Aorta (tissue), 5 donors: Measurements from ENCODE around the gene SLC25A12. TPM values are rescaled to one million over a fixed set of nuclear protein-coding genes. Genes with fewer than 3 reads are reported as not detected.
A peak's percentile ranks its signal among the peaks of the same experiment; 100 is the strongest.

ENCODE experiments used
- ATAC-seq: fragments of 200-7000 bp; cut with Tn5 transposase; one replicate; pipeline ENCODE4 v1.9.1; 2022; ENCODE audit warnings: moderate library complexity; ENCODE audit not compliant: low FRiP score
- DNase-seq, 2 donors: peaks; one replicate each; pipeline ENCODE4 v3.0.0-alpha.2; 2020
- H3K27ac ChIP-seq, 2 donors: one replicate each; pipeline ENCODE4 v1.5.1; 2013; ENCODE audit warnings: low read length in 2 of 2, mild to moderate bottlenecking in 2 of 2, moderate library complexity in 2 of 2, control low read depth in 1 of 2, inconsistent platforms in 1 of 2, low read depth in 1 of 2
- H3K27me3 ChIP-seq, 2 donors: one replicate each; pipeline ENCODE4 v1.6.1; 2013; ENCODE audit warnings: control low read depth in 1 of 2, low read length in 1 of 2, mild to moderate bottlenecking in 1 of 2, moderate library complexity in 1 of 2; ENCODE audit not compliant: insufficient read depth in 2 of 2, control insufficient read depth in 1 of 2
- H3K36me3 ChIP-seq, 2 donors: one replicate each; pipeline ENCODE4 v1.6.1; 2013; ENCODE audit warnings: control low read depth in 1 of 2, low read length in 1 of 2, mild to moderate bottlenecking in 1 of 2; ENCODE audit not compliant: insufficient read depth in 2 of 2, control insufficient read depth in 1 of 2
- H3K4me1 ChIP-seq, 2 donors: one replicate each; pipeline ENCODE4 v1.6.1; 2013; ENCODE audit warnings: low read length in 2 of 2, control low read depth in 1 of 2, mild to moderate bottlenecking in 1 of 2, moderate library complexity in 1 of 2; ENCODE audit not compliant: insufficient read depth in 2 of 2, control insufficient read depth in 1 of 2
- H3K4me3 ChIP-seq, 2 donors: one replicate each; pipeline ENCODE4 v1.5.1; 2013; ENCODE audit warnings: low read length in 2 of 2, control low read depth in 1 of 2, mild to moderate bottlenecking in 1 of 2
- H3K9me3 ChIP-seq: one replicate; pipeline ENCODE4 v1.6.1; 2013; ENCODE audit warnings: mild to moderate bottlenecking, low read length; ENCODE audit not compliant: control insufficient read depth
- WGBS, 2 donors: extraction: QIAGEN DNeasy Blood & Tissue Kit; methylation state at CpG; one replicate each; pipeline ENCODE4 v1.1.7; 2013; 5-methylcytosine and 5-hydroxymethylcytosine counted together
- intact Hi-C, 2 donors: fragments of 100-400 bp; cut with DNase I; formaldehyde crosslinking; loops; one replicate each; pipeline versions ENCODE4 v1.14.2 to v1.15.0; 2022
- polyA plus RNA-seq, 2 donors: library from polyadenylated mRNA; stranded (reverse); fragments of 200-250 nt; gene quantifications; one replicate each; pipeline ENCODE4 v1.2.3, GENCODE V29; 2013
- total RNA-seq, 2 donors: library from RNA; stranded (reverse); fragmentation: NEBNext Ultra II Directional; extraction: Animal tissue kit (Norgen Biotek cat#: 25700); gene quantifications; one replicate each; pipeline ENCODE4 v1.2.1, GENCODE V29; 2021
- donor health status: healthy with polysubstance abuse.
- donor health status: Bipolar disorder and iron deficiency.
- donor health status: DM: no; HTN: no; CAD: no.
- donor health status: DM: no; HTN: no; CAD: no.
- donor health status: DM: yes; HTN: yes; CAD: no.

Gene SLC25A12
- total and polyA plus RNA-seq, 4 donors, result 10.8 to 34.6 (median 25.9) TPM

DNA sequence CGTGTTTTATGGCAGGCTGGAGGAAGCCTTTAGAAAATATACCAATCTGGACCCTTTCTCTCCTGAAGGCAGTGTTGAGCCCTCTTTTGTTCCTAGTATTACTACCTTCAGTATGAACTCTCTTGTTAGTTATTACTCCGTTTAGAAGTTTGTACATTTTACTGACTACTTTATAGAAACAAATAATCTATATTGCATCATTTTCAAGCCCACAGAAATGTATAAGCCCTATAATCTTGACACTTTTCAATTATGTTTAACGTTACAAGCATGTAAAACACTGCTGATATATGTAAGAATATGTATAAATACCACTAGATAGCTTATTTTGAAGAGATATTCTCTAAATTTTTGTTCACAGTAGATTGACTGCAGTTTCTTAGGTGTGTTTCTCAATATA is 64.0 kb downstream of the SLC25A12 start:
- Histone ChIP-seq H3K9me3 (no peaks in the 10 kb centered on the region), H3K36me3 (peaks cover 16 to 20% of the 10 kb centered on the region in 2 donors), H3K4me1 (no peaks in the 10 kb centered on the region), H3K27ac (no peak overlapping the region), H3K4me3 (no peak overlapping the region), H3K27me3 (no peaks in the 10 kb centered on the region)
- intact Hi-C loops, result no loop called here
- 87 to 90% methylated on average over 3 of the region's 3 CpGs for WGBS, 2 donors
- DNase-seq (no peak), ATAC-seq (no peak)

DNA sequence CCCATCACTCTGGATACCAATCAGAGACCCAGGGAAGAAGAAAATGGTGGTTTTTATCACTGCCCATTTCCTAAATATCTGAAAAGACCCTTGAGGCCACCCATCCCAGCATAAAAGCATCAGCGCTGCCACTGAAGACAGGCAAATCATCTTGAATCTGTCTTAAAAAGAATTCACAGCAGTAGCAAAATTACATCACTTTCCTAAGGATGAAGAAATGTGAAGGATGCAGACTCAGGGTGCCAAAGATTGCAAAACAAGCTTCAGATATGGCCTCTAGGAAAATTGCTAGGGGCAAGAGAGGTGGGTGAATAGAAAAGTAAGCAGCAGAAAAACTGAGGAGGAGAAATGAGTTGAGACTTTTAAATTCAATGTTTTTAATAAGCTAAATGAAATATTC is 70.0 kb downstream of the SLC25A12 start:
- no peak overlapping the region for H3K27ac ChIP-seq
- no peak overlapping the region for H3K4me3 ChIP-seq
- WGBS, 2 donors, result 95 to 98% methylated on average over 1 of the region's 1 CpG
- H3K4me1 ChIP-seq, result no peaks in the 10 kb centered on the region
- no peak for DNase-seq
- intact Hi-C loops, result no loop called here
- H3K36me3 ChIP-seq, result peaks cover 0 to 5% of the 10 kb centered on the region in 2 donors
- no peaks in the 10 kb centered on the region for H3K9me3 ChIP-seq
- H3K27me3 ChIP-seq, result no peaks in the 10 kb centered on the region
- ATAC-seq, result peak; percentile 64

DNA sequence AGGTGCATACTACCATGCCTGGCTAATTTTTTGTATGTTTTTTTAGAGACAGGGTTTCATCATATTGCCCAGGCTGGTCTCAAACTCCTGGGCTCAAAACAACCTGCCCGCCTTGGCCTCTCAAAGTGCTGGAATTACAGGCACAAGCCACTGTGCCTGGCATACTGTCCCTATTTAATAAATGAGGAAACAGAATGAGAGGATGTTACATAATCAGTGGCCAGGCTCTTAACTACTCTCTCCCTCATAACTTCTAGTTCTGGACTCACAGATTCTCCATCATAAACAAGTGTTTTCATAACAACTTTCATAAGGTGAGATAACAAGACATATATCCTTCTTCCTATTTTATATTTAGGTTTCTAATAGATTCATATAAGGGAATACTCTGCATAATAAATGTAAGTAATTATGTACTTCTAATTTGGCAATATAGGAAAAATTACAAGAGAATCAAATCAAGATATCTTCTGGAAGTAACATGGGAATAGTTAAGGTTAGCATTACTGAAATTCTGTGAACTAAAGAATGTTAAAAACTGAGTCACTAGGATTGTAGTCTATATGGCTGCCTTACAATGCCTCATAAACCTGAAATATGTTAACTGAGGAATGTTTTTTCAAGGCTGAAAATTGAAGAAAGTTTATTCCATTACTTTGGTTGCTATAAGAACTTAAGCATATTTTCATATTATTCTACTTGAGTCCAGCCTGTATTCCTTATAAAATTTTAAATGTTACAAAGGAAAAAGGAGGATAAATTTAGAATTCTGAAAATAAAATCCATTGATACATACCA is 71.3 kb downstream of the SLC25A12 start:
- no peaks in the 10 kb centered on the region for H3K9me3 ChIP-seq
- H3K36me3 ChIP-seq, result peaks cover 0 to 5% of the 10 kb centered on the region in 2 donors
- H3K4me1 ChIP-seq, result no peaks in the 10 kb centered on the region
- DNase-seq (no peak), ATAC-seq (no peak)
- H3K27ac ChIP-seq, result no peak overlapping the region
- intact Hi-C loops, result no loop called here
- no peaks in the 10 kb centered on the region for H3K27me3 ChIP-seq
- no peak overlapping the region for H3K4me3 ChIP-seq
- WGBS, 2 donors, result 88 to 94% methylated on average over 1 of the region's 1 CpG

DNA sequence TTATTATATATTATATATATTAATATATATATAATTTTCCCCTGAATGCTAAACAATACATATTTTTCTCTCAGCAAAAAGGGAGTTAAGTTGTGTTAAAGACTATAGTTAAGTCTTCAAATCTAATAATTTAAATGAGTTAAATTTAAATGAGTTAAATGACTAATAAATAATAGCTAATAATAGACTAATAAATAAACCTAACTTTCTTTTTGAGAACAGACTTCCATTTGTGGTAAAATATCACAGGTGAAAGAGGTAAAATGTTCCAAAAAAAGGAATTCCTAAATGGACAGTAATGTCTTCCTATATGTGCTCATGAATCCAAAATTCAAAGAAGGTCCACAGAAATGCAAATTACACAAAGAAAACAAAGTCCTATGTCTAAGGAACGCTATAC is 74.6 kb downstream of the SLC25A12 start:
- DNase-seq (no peak), ATAC-seq (no peak)
- Histone ChIP-seq H3K4me1 (no peaks in the 10 kb centered on the region), H3K36me3 (peaks cover 0 to 2% of the 10 kb centered on the region in 2 donors), H3K4me3 (no peak overlapping the region), H3K9me3 (no peaks in the 10 kb centered on the region), H3K27me3 (no peaks in the 10 kb centered on the region), H3K27ac (no peak overlapping the region)
- intact Hi-C loops, result no loop called here
- WGBS, 2 donors, result 96 to 97% methylated on average over 1 of the region's 1 CpG

DNA sequence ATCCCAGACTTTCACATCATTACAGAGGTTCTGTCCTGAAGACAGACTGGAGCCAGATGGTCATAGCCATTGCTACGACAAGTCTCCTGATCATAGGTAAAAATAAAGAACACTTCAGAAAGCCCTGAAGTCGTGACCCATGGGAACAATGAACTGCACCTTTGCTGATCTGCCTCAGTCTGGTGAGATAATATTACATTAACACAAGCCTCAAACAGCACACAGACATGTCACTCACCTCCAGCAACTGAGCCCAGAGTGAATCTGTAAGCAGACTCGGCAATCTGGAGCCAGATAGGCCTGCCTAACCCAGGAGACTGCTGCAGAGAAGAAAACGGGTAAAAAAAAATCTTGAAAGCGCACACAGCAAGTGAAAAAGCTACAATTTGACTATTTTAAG is 79.2 kb downstream of the SLC25A12 start:
- no peaks in the 10 kb centered on the region for H3K4me1 ChIP-seq
- intact Hi-C loops, result no loop called here
- DNase-seq (no peak), ATAC-seq (no peak)
- H3K36me3 ChIP-seq, result peaks cover 0 to 2% of the 10 kb centered on the region in 2 donors
- no peaks in the 10 kb centered on the region for H3K9me3 ChIP-seq
- no peaks in the 10 kb centered on the region for H3K27me3 ChIP-seq
- no peak overlapping the region for H3K4me3 ChIP-seq
- WGBS, 2 donors, result 71 to 82% methylated on average over 5 of the region's 5 CpGs
- H3K27ac ChIP-seq, result no peak overlapping the region

DNA sequence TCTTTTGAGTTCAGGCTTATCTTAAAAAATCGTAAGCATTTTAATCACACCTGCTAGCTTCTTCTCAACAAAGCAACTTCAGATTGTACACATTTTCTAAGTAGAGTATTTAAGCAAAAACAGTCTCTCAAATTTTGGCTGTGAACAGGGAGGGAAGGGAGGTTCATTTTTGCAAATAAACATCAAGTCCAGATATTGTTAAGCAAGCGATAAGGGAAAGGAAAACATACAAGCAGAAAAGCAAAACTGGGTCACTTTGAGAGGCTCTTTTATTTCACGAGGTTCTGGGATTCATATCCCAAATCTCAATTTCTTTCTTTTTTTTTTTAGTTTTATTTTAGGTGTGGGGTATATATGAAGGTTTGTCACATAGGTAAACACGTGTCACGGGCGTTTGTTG is 79.9 kb downstream of the SLC25A12 start:
- Histone ChIP-seq H3K4me3 (no peak overlapping the region), H3K9me3 (no peaks in the 10 kb centered on the region), H3K27ac (no peak overlapping the region), H3K4me1 (no peaks in the 10 kb centered on the region), H3K36me3 (peaks cover 0 to 2% of the 10 kb centered on the region in 2 donors), H3K27me3 (no peaks in the 10 kb centered on the region)
- intact Hi-C loops, result no loop called here
- ATAC-seq, result no peak
- DNase-seq, result no peak
- 70 to 72% methylated on average over 6 of the region's 6 CpGs for WGBS, 2 donors

DNA sequence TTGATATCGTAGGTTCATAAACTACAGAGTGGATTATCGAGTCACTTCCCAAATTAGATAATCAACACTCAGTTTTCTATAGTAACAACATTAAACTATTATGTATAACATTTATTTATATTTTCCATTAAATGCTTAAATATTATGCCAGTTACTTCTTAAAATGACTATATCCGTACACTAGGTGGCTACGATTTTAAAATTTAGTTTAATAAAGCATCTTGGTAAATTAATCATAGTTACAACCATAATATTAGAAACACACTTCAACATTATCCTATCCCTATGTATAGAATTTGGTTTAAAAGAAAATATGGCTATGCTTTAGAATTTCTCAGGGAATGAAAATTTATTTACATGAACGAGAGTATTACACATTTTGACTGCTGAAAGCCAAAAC is 80.3 kb downstream of the SLC25A12 start:
- Histone ChIP-seq H3K4me1 (no peaks in the 10 kb centered on the region), H3K36me3 (peaks cover 0 to 2% of the 10 kb centered on the region in 2 donors), H3K9me3 (no peaks in the 10 kb centered on the region), H3K4me3 (no peak overlapping the region), H3K27me3 (no peaks in the 10 kb centered on the region), H3K27ac (no peak overlapping the region)
- WGBS, 2 donors, result 91 to 92% methylated on average over 5 of the region's 5 CpGs
- ATAC-seq (no peak), DNase-seq (no peak)
- intact Hi-C loops, result no loop called here

DNA sequence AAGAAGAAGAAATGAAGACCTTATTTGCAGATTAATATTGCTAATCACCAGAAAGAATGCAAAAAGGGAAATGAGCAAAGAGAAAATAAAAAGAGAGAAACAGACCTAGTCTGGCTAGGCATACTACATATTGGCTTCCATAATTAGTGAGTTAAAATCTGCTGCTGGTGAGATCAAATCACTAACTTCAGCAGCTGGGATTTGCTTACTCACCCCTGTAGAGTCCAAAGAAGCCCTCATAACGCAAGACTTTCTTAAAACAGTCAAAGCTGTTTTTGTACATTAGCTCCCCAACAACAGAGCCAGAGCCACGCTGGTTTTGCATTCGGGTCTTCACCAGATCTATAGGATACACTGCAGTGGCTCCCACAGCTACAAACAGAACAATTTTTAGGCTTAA is 80.9 kb downstream of the SLC25A12 start:
- Histone ChIP-seq H3K9me3 (no peaks in the 10 kb centered on the region), H3K4me3 (no peak overlapping the region), H3K27me3 (no peaks in the 10 kb centered on the region), H3K4me1 (no peaks in the 10 kb centered on the region), H3K36me3 (peaks cover 0 to 2% of the 10 kb centered on the region in 2 donors), H3K27ac (no peak overlapping the region)
- WGBS, 2 donors, result 91 to 95% methylated on average over 3 of the region's 3 CpGs
- no peak for DNase-seq
- no peak for ATAC-seq
- intact Hi-C loops, result no loop called here

DNA sequence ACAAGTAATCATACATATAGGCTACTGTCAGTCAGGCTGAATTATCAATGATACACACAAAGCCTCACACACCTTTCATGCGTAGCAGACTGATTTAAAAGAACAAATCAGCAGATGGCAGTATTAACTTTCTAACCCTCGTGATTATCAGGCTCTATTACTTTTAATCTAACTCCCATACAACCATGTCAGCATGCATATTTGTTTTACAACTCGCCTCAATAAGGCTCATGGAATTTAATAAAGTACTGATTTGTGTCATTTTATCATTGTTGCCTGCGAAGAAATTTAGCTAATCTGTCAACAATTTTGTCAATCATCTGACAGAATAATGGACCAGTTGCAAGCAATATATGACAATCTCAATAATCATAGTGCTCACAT is 82.8 kb downstream of the SLC25A12 start:
- Histone ChIP-seq H3K36me3 (peaks cover 0 to 4% of the 10 kb centered on the region in 2 donors), H3K9me3 (no peaks in the 10 kb centered on the region), H3K4me1 (no peaks in the 10 kb centered on the region), H3K4me3 (no peak overlapping the region), H3K27ac (no peak overlapping the region), H3K27me3 (no peaks in the 10 kb centered on the region)
- ATAC-seq (peak; percentile 62), DNase-seq (no peak)
- intact Hi-C loops, result no loop called here
- 39 to 45% methylated on average over 4 of the region's 4 CpGs for WGBS, 2 donors
